Measurements from ENCODE around the gene PDCL3. TPM values are rescaled to one million over a fixed set of nuclear protein-coding genes. Genes with fewer than 3 reads are reported as not detected.

PDCL3 gene
- polyA plus RNA-seq, 1 donor from 2014 or later: 18.5 TPM

DNA sequence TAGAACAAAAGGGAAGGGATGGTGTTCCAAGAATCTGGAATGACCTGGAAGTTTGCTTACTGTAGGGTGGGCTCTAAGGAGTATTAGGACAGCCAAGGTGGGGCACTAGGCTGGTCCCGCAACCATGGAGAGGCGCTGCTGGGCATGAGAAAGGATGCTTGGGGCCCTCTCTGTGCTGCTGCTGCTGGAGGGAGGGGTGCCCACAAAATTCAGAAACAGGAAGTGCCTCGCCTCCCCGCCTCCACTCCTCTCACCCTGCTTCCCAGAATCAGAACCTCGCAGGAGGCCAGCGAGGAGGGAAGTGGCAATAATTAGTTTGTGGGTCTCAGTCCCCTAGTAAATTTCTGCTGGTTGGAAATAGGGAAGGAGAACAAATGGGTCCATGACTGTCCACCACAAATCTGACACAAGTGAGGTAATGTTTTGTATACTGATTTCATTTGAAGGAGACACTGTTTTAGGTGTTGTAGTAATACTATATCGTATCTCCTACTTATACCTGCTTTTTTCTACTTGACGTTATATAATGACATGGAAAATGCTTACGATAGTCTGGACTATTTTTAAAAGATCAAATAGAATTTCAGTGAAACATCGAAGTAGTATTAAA, 7.9 kb upstream of the PDCL3 start:
- no peak overlapping the region for H3K4me2 ChIP-seq (ENCODE audit: low read length)
- no peaks in the 10 kb centered on the region for H3K36me3 ChIP-seq (ENCODE audit: insufficient read depth, low read length)
- no peaks in the 10 kb centered on the region for H3K79me2 ChIP-seq (replicated peaks; ENCODE audit: insufficient read depth, low read length)
- H3K9me3 ChIP-seq (ENCODE audit: low read length): no peaks in the 10 kb centered on the region
- no peaks in the 10 kb centered on the region for H3K27me3 ChIP-seq (ENCODE audit: insufficient read depth, low read depth, low read length)
- H2AFZ ChIP-seq (ENCODE audit: low read depth, low read length): no peak overlapping the region
- no peak overlapping the region for H3K9ac ChIP-seq (ENCODE audit: low read length)
- TF ChIP-seq EZH2 (IDR thresholded peaks at IDR 0.05; ENCODE audit: borderline replicate concordance, insufficient read depth, low read length, poor library complexity, severe bottlenecking) (no peak), TAF1 (IDR thresholded peaks at IDR 0.05; ENCODE audit: low read depth) (no peak), POLR2AphosphoS5 (IDR thresholded peaks at IDR 0.05) (no peak), RAD21 (conservative IDR thresholded peaks at IDR 0.05) (no peak), EP300 (conservative IDR thresholded peaks at IDR 0.05; ENCODE audit: poor library complexity, severe bottlenecking) (no peak), MXI1 (conservative IDR thresholded peaks at IDR 0.05; ENCODE audit: poor library complexity, severe bottlenecking) (no peak), SMC3 (conservative IDR thresholded peaks at IDR 0.05; ENCODE audit: poor library complexity) (no peak)
- TF ChIP-seq, protein P1, sequence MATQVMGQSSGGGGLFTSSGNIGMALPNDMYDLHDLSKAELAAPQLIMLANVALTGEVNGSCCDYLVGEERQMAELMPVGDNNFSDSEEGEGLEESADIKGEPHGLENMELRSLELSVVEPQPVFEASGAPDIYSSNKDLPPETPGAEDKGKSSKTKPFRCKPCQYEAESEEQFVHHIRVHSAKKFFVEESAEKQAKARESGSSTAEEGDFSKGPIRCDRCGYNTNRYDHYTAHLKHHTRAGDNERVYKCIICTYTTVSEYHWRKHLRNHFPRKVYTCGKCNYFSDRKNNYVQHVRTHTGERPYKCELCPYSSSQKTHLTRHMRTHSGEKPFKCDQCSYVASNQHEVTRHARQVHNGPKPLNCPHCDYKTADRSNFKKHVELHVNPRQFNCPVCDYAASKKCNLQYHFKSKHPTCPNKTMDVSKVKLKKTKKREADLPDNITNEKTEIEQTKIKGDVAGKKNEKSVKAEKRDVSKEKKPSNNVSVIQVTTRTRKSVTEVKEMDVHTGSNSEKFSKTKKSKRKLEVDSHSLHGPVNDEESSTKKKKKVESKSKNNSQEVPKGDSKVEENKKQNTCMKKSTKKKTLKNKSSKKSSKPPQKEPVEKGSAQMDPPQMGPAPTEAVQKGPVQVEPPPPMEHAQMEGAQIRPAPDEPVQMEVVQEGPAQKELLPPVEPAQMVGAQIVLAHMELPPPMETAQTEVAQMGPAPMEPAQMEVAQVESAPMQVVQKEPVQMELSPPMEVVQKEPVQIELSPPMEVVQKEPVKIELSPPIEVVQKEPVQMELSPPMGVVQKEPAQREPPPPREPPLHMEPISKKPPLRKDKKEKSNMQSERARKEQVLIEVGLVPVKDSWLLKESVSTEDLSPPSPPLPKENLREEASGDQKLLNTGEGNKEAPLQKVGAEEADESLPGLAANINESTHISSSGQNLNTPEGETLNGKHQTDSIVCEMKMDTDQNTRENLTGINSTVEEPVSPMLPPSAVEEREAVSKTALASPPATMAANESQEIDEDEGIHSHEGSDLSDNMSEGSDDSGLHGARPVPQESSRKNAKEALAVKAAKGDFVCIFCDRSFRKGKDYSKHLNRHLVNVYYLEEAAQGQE (IDR thresholded peaks at IDR 0.05; ENCODE audit: borderline replicate concordance): no peak
- TF ChIP-seq, protein P2, sequence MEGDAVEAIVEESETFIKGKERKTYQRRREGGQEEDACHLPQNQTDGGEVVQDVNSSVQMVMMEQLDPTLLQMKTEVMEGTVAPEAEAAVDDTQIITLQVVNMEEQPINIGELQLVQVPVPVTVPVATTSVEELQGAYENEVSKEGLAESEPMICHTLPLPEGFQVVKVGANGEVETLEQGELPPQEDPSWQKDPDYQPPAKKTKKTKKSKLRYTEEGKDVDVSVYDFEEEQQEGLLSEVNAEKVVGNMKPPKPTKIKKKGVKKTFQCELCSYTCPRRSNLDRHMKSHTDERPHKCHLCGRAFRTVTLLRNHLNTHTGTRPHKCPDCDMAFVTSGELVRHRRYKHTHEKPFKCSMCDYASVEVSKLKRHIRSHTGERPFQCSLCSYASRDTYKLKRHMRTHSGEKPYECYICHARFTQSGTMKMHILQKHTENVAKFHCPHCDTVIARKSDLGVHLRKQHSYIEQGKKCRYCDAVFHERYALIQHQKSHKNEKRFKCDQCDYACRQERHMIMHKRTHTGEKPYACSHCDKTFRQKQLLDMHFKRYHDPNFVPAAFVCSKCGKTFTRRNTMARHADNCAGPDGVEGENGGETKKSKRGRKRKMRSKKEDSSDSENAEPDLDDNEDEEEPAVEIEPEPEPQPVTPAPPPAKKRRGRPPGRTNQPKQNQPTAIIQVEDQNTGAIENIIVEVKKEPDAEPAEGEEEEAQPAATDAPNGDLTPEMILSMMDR (IDR thresholded peaks at IDR 0.05; ENCODE audit: poor library complexity, severe bottlenecking): no peak
- no peak overlapping the region for H3K27ac ChIP-seq (ENCODE audit: low read length)
- no peaks in the 10 kb centered on the region for H3F3A ChIP-seq (ENCODE audit: insufficient read depth, low read length, poor library complexity, severe bottlenecking)
- H3K4me3 ChIP-seq (ENCODE audit: low read length): no peak overlapping the region
- H4K20me1 ChIP-seq (ENCODE audit: insufficient read depth): no peaks in the 10 kb centered on the region
- H3K9me2 ChIP-seq (ENCODE audit: insufficient read depth, low read length): no peaks in the 10 kb centered on the region

DNA sequence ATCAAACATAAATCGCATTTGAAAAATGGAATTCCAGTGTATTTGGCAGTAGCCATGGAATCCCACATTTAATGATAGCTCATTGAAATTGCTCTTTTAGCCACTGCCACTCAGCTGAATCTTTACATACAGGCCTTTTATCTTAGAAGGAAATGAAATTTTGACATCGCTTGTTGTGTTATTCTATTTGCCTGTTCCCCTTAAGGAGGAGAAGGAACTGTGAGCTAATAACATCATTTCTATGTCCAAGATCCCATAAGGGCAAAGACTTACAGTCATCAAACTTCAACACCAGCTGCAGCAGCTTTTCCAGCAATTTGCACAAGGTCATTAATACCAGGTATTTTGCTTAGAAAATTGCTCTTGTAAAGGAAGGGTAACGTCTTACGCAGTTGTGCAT, 6.0 kb upstream of the PDCL3 start:
- Histone ChIP-seq H3K4me3 (ENCODE audit: low read length) (no peak overlapping the region), H3K9me3 (ENCODE audit: low read length) (no peaks in the 10 kb centered on the region), H3K27ac (ENCODE audit: low read length) (no peak overlapping the region), H3K9ac (ENCODE audit: low read length) (no peak overlapping the region), H4K20me1 (ENCODE audit: insufficient read depth) (no peaks in the 10 kb centered on the region), H3K27me3 (ENCODE audit: insufficient read depth, low read depth, low read length) (no peaks in the 10 kb centered on the region), H3K4me2 (ENCODE audit: low read length) (no peak overlapping the region), H3K79me2 (replicated peaks; ENCODE audit: insufficient read depth, low read length) (no peaks in the 10 kb centered on the region), H3K36me3 (ENCODE audit: insufficient read depth, low read length) (no peaks in the 10 kb centered on the region), H3K9me2 (ENCODE audit: insufficient read depth, low read length) (no peaks in the 10 kb centered on the region), H3F3A (ENCODE audit: insufficient read depth, low read length, poor library complexity, severe bottlenecking) (no peaks in the 10 kb centered on the region), H2AFZ (ENCODE audit: low read depth, low read length) (no peak overlapping the region)
- no peak for TF ChIP-seq POLR2AphosphoS5 (IDR thresholded peaks at IDR 0.05)
- no peak for TF ChIP-seq SMC3 (conservative IDR thresholded peaks at IDR 0.05; ENCODE audit: poor library complexity)
- TF ChIP-seq, protein P1 (IDR thresholded peaks at IDR 0.05; ENCODE audit: borderline replicate concordance): no peak
- no peak for TF ChIP-seq EZH2 (IDR thresholded peaks at IDR 0.05; ENCODE audit: borderline replicate concordance, insufficient read depth, low read length, poor library complexity, severe bottlenecking)
- no peak for TF ChIP-seq MXI1 (conservative IDR thresholded peaks at IDR 0.05; ENCODE audit: poor library complexity, severe bottlenecking)
- TF ChIP-seq RAD21 (conservative IDR thresholded peaks at IDR 0.05): no peak
- TF ChIP-seq, protein P2 (IDR thresholded peaks at IDR 0.05; ENCODE audit: poor library complexity, severe bottlenecking): no peak
- TF ChIP-seq TAF1 (IDR thresholded peaks at IDR 0.05; ENCODE audit: low read depth): no peak
- TF ChIP-seq EP300 (conservative IDR thresholded peaks at IDR 0.05; ENCODE audit: poor library complexity, severe bottlenecking): no peak
